IMR-90 (cell line): ENCODE measurements around the gene ABCC3. TPM values are rescaled to one million over a fixed set of nuclear protein-coding genes. Genes with fewer than 3 reads are reported as not detected.

Experiments
- CTCF ChIP-seq: conservative IDR thresholded peaks from 2 replicates; pipeline ENCODE4 v1.5.1; 2012; ENCODE audit warnings: mild to moderate bottlenecking, low read depth, low read length, improper control_type of control experiment
- polyA plus RNA-seq, 3 experiments: library from polyadenylated mRNA; depleted of rRNA; stranded (reverse); fragments of >200 nt; gene quantifications; 2 replicates each; pipeline ENCODE4 v1.2.3, GENCODE V29; 2012; ENCODE audit warnings: low replicate concordance in 1 of 3
- total RNA-seq: library from RNA; depleted of rRNA; stranded (reverse); fragments of >200 nt; gene quantifications from 2 replicates; pipeline ENCODE4 v1.2.3, GENCODE V29; 2012

The ABCC3 gene
- total and polyA plus RNA-seq, 2 of the 4 experiments (the other 2 are of a cell fraction): 3.2 to 6.6 TPM

GRCh38 chr17:50667259-50668024 is 32.8 kb downstream of the ABCC3 start (continued):
- TF ChIP-seq CTCF: no peak
